UCSD-AML1 (cell line): ENCODE measurements around the gene DENND4A.
"Not testable (repeated sequence)": the region's sequence is repeated elsewhere in the genome, so short reads cannot be mapped to it uniquely, and the experiment has no call there.

ENCODE experiments used
- DNase-seq: peaks from one replicate; lab custom pipeline; 2025; ENCODE audit not compliant: unreplicated experiment; lab: John Stamatoyannopoulos, UW

DENND4A gene

DNA sequence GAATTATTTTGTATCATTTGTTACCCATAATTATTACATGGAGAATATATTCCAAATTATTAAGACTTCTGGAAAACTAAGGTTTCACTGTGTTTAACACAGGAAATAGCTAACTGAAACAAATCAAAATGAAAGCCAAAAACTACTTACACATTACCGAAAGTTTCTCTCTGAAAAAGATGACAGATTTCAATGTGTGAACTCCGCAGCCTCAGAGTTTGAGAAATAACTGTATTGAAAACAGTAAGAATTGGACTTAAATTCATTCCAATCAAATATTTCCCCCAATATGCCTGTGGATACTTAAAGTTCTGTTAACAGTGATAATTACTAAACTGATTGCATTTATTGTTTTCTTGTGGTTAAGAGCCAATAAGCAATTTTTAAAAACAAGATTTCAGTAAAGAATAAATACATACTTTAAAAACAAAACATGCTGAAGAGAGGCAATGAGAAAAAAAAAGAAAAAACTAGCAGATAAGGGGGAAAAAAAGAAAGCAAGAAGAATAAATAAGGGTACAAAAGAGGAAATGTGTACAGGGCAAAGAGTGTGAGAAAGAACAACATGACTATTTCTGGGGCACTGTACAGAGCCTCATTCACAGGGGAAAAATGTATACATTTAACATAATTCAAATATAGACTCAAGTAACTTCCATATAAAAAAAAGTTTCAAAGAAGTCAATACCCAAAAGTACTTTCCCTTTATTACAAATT lies 30.7 kb downstream of the DENND4A start:
- DNase-seq: no peak

DNA sequence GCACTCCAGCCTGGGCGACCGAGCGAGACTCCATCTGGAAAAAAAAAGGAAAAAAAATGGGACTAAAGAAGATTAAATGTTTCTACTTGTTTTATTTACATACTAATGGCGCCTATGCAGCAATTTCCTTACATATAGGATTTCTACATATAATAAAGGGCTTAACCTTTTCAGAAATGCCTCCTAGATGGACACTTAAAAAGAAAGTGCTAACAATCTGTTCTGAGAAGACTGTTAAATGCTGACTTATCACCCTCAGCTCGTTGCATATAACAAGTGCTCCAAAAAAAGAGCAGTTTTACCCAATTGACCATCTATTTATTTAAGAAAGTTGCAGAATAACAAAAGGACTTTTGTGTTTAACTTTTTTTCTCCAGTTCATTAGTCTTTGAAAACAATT lies 32.7 kb downstream of the DENND4A start:
- DNase-seq: no peak

DNA sequence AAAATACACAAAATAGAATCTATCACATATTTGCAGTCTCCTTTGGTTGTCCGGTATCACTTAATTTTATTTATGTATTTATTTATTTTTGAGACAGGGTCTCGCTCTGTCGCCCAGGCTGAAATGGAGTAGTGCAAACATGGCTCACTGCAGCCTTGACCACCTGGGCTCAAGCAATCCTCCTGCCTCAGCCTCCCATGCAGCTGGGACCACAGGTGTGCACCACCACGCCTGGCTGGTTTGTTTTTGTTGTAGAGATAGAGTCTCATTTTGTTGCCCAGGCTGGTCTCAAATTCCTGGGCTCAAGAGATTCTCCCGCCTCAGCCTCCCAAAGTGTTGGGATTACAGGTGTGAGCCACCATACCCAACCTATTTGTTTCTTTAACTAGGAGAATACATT lies 33.9 kb downstream of the DENND4A start:
- no peak for DNase-seq

DNA sequence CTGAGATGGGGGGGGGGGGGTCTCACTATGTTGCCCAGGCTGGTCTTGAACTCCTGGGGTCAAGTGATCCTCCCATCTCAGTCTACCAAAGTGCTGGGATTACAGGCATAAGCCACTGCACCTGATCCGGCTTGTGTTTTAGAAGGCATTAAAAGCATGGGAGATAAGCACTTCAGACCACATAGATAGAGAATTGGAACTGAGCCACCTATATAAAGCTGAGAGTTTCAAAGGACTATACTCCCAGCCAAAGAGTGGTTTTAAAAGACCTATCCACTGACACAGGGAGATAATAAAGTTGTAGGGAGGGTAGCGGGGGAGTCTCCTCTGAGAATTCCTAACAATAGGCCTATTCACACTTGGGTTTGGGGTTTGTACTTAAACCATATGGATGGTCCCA lies 34.8 kb downstream of the DENND4A start:
- no peak for DNase-seq

DNA sequence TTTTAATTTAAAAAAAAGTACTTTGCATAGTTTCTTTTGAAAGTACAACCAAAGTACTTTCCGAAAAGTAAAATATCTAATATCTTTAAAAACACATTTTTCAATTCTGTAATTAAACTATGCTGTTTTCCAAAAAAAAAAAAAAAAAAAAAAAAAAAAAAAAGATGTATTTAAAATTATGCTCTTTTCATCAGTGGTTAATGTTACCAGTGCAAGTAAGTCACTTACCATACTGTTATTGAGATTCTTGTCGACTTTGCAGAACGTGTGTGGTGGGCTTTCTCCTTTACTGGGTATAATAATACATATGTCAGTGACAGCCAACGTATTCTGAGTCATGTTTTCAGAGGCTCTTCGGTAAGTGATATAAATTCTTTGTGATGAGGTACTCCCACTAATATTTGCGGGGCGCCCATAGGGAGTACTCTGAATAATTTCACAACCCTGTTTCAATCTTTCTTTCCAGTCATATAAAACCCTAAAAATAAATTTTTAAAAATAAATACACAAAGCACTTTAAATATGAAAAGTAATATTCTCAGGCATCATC lies 39.9 kb downstream of the DENND4A start:
- no peak for DNase-seq

- DNase-seq: no peak
Measured at GRCh38 chr15:65751431-65751830, 40.7 kb downstream of the DENND4A start.

DNA sequence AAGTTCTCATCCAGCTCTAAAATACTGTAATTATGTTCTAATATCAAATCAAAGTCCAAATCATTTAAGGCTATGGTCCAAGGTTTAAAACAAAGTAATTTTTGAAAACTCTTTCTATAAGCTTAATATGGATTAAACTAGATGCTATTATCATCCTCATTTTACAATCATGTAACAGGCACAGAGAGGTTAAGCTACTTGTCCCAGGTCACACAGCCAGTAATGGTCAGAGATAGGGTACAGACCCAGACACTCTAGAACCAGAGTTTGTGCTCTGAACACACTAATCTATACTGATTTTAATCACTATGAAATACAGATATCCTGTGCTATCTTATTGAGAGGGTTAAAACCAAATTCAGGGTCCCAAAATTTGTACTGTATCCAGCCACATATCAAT lies 44.8 kb downstream of the DENND4A start:
- no peak for DNase-seq

DNA sequence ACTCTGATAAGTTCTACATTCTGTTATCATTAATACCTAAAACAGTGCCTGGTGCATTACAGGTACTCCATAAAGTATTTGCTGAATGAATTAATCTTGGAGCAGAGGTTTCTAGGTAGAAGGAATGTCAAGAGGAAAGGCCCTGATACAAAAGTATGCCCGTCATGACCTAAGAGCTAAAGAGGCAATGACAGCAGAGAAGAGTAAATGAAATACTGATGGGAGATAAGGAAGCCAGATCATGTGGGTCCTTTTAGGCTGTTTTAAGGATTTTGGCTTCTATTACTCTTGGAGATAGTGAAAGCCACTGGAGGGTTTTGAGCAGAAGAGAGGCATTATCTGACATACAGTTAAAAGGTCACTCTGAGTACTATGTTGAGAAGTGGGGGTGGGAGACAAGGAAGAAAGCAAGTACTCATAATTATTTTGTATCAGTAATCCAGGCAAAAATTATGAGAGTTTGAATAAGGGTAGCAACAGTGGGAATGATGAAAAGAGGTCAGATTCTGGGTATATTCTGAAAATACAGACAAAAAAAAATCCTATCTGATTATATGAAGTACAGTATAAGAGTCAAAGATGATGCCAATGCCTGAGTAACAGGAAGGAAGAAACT lies 48.3 kb downstream of the DENND4A start:
- no peak for DNase-seq

DNA sequence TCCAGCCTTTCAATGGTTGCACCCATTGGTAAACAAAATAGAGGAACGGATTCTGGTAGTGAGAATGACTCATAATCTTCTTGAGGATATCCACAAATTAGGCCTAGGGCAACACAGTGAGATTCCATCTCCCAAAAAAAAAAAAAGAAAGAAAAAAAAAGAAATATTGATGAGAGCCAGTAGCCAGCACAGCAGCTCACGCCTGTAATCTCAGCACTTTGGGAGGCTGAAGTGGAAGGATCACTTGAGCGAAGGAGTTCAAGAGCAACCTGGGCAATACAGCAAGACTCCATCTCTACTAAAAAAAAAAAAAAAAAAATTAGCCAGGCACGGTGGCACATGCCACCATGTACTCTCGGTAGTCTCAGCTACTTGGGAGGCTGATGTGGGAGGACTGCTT lies 51.9 kb downstream of the DENND4A start:
- DNase-seq: no peak

DNA sequence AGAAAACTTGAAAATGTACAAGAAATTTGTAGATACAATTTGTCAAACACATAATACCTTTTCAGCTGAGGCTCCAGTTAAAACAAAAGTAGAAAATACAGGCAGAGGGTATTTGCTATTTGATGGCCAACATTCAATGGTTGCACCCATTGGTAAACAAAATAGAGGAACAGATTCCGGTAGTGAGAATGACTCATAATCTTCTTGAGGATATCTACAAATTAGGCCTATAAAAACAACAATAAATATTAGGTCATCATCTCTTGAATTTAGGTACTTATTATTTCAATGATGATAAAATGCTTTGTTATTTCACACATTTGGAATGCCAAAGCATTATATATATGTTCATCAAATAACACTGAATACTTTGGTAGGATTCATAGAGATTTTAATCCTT lies 53.4 kb downstream of the DENND4A start:
- no peak for DNase-seq

DNA sequence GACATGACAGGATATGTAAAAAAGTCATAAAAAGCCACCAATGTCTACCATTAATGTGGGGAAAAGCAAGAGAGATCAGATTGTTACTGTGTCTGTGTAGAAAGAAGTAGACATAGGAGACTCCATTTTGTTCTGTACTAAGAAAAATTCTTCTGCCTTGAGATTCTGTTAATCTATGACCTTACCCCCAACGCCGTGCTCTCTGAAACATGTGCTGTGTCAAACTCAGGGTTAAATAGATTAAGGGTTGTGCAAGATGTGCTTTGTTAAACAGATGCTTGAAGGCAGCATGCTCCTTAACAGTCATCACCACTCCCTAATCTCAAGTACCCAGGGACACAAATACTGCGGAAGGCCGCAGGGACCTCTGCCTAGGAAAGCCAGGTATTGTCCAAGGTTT lies 58.5 kb downstream of the DENND4A start:
- DNase-seq: not testable (repeated sequence)

DNA sequence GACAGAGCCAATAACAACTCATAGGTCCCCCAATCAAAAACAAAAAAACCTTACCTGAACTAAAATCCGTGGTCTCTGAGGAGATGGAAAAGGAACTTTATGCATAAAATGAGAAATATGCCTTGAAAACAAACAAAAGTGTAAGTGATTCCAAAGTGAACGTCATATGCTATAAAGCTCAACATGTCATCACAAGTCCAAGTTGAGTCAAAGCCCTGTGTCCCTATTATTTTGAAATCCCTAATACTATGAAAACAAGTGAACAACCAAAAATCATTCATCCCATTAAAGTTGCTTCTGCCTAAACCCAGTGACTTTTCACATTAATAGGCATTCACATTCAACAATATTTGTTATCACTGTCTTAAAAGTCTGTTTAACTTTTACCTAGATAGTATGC lies 59.4 kb downstream of the DENND4A start:
- no peak for DNase-seq

DNA sequence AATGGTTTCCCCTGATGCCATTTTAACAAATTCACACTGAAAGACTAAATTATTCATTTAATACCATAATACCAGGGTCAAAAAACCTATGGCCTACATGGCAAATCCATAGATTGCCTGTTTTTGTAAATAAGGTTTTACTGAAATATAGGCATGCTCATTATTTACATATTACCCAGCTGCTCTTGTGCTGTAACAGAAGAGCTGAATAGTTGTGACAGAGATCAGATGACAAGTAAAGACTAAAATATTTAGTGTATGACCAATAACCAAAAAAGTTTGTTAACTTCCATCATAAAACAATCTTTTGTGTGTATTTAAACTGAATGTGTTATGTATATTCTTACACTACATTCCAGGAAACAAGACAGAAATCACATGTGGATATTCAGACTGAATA lies 60.2 kb downstream of the DENND4A start:
- DNase-seq: no peak

- DNase-seq: no peak
Measured at GRCh38 chr15:65730549-65731172, 61.4 kb downstream of the DENND4A start.

- no peak for DNase-seq
Measured at GRCh38 chr15:65724464-65725215, 67.5 kb downstream of the DENND4A start.

DNA sequence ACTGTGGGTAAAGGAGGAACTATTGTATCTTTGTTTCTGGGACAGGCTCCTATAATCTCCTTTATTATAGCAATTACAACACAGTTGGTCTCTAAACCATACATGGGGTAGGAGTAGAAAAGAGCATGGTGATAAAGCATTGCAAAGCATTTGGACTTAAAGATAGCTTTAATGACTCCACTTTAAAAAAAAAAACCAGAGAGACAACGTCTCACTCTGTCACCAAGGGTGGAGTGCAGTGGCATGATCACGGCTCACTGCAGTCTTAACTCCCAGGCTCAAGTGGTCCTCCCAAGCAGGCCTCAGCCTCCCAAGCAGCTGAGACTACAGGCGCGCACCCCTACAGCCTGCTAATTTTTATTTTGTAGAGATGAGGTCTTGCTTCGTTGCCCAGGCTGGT lies 68.2 kb downstream of the DENND4A start:
- DNase-seq: no peak

DNA sequence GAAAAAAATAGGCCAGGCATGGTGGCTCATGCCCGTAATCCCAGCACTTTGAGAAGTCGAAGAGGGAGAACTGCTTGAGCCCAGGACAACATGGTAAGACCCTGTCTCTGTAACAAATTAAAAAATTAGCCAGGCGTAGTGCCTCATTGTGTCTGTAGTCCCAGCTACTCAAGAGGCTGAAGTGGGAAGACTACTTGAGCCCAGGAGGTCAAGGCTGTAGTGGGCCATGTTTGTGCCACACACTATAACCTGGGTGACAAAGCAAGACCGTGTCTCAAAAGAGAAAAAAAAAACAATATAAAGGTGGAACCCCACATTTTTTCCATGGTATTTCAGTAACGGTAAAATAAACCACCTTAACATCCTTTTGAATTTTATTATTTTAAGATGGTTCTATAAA lies 69.9 kb downstream of the DENND4A start:
- DNase-seq: no peak

DNA sequence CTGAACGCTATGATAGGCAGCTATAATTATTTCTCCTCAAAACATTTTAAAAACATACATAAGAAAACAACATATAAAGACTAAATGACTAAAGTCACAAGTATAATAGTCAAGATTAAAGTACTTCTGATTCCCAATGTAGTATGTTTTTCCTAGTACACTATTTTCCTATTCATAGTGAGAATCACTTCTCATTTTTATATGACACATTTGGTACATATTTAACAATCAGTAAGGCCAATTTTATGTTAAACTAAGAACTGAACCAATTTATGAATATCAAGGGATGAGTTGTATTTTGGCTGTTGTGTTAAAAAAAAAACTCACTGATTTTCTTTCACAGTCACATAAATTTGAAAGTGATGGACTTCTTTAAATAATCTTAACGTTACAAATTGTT lies 79.7 kb downstream of the DENND4A start:
- no peak for DNase-seq

DNA sequence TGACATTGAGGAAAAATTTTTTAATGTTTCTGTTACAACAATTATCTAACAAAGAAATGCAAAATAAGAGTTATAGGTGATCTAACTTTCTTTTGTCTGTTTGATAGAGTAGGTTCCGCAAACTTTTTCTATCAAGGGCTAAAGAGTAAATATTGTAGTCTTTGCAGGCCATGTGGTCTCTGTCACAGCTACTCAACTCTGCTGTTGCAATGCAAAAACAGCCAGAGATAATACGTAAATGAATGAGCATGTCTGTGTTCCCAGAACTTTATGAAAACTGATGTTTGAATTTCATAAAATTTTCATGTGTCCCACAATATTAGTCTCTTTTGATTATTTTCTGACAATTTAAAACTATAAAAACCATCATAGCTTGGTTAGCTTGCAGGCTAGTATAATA lies 97.0 kb downstream of the DENND4A start:
- DNase-seq: no peak

DNA sequence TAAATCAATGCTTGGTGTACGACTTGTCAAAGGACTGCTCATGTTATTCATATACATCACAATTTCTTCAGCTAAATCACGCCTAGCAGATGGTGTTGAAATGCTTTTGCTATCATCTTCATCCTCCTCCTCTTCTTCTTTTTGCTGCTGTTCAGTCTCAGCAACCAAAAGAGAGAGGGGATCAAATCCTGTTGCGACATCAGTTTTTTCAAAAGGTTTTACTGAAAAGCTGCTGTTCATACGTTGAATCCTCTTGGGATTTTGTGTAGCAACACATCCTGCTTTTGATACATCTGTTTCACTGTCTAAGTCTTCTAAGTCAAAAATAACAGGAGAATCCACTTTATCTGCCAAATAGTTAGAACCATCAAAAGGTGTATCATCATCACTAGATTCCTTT lies 101.3 kb downstream of the DENND4A start:
- DNase-seq: no peak

GRCh38 chr15:65690173-65690572 lies 101.9 kb downstream of the DENND4A start:
- no peak for DNase-seq

DNA sequence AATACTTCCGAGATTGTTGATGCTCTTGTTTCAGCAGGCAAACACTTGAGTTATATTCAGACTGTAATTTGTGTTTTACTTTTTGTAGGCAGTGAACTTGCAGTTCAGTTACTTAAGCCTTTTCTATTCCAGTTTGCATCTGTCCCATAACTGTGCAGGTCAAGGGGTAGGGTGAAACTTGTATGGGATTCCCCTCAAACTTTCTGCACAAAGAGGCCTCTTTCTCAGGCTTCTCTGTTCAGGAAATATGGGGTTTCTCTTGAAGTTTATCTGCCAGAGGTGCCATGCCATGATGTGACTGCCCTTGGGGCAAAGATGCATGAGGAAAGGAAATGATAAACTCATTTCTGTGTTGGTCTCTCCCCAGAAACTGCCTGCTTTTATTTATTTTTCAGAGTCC lies 103.6 kb downstream of the DENND4A start:
- no peak for DNase-seq
